GM18861 (cell line): ENCODE data around the gene PRKN.
"Not testable (repeated sequence)": the region's sequence is repeated elsewhere in the genome, so short reads cannot be mapped to it uniquely, and the experiment has no call there.

Experiments used
- ATAC-seq: cut with Tn5 transposase; IDR thresholded peaks from one replicate; pipeline ENCODE4 v1.9.1; 2021; ENCODE audit not compliant: unreplicated experiment

Gene PRKN

DNA sequence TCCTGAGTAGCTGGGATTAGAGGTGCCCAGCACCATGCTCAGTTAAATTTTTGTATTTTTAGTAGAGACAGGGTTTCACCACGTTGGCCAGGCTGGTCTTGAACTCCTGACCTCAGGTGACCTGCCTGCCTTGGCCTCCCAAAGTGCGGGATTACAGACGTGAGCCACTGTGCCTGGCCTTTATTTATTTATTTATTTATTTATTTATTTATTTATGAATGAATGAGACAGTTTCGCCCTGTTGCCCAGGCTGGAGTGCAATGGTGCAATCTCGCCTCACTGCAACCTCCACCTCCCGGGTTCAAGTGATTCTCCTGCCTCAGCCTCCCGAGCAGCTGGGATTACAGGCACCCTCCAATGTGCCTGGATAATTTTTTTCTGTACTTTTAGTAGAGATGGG, 48.7 kb downstream of the PRKN start:
- not testable (repeated sequence) for ATAC-seq

DNA sequence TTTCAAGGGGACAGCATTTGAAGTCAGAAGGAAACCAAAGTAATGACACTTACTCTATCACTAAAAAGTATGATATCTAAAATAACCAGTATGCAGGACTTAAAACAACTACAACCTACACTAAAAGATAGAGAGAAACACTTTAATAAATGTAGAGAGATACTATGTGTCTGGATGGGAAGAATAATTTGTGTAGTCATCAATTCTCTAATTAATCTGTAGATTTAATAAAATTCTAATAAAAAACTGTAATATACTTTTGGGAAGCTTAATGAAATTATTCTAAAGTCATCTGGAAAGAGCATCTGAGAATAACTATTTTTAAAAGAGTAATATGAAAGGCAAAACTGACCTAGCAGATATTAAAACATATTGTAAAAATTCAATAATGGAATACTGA, 52.1 kb downstream of the PRKN start:
- no peak for ATAC-seq

DNA sequence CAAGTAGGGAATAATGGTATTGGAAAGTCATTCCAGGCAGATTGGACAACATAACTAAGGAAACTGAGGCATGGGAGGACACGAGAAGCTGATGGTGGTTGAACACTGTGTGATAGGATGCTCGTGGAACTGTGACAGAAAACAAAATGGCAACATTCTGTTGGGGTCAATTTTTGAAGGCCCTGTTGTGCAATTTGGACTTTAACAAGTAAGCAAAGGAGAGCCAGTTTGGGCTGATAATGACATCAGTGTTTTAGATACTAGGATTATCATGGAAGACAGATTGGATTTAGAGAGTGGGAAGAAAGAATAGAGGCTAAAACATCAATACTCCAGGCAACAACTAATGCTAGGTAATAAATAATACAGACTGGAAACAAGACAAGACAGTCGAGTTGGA, 53.1 kb downstream of the PRKN start:
- no peak for ATAC-seq

- no peak for ATAC-seq
Measured at GRCh38 chr6:162671580-162672165, 55.9 kb downstream of the PRKN start.

DNA sequence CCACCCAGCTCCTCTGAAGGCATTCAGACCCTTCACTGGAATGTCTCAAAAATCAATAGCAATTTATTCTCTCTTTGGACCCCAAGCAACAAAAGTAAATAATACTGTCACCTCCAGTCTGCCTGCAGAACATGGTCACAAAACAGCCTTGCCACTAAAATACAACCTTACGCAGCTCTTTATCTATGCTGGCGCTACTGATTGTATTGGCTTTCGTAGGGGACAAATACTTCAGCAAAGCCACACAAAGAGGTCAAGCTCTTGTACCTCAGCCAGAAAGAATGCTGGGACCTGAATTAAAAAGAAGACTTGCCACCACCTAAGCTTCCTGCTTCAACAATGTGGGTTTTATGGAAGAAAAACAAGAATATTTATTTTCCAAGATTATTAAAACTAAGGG, 57.2 kb downstream of the PRKN start:
- ATAC-seq = no peak

GRCh38 chr6:162666246-162666645, 61.3 kb downstream of the PRKN start:
- no peak for ATAC-seq

- no peak for ATAC-seq
Measured at GRCh38 chr6:162653808-162654207, 73.8 kb downstream of the PRKN start.

DNA sequence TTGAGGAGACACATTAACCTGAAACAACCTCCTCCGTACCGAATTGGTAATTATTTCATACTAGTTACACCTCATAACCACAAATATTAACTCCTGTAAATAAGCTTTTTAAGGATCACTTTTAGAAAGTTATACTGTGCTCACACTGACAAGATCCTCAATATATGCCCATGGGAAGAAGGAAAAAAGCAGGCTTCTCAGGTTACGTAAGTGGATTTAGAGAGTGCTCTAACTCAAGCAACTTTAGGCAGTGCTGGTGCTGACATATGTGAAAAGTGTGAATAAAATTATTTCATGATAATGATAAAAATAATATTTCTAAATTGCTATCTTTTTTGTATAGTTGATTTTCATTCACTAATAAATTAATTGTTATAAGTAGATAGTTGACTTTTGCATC, 76.1 kb downstream of the PRKN start:
- ATAC-seq = no peak

GRCh38 chr6:162649271-162649670, 78.3 kb downstream of the PRKN start:
- ATAC-seq = no peak

DNA sequence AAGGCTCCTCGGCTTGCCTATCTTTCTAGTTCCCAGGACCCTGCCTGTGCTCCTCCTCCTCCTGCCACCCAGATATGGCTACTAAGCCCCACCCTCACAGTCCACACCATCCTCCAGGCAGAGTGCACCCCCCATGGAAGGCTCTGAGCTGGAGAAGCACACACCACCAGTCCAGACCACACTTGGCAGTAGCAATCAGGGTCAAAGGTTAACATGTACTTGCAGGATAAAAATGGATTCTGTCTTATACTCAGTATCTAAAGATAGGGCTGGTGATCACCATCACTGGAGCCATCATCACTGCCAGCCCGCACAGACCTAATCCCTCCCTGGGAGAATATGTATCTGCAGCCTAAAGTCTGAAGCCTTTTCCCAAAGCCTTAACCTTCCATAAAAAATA, 83.4 kb downstream of the PRKN start:
- ATAC-seq = no peak

GRCh38 chr6:162640756-162641155, 86.8 kb downstream of the PRKN start:
- no peak for ATAC-seq

DNA sequence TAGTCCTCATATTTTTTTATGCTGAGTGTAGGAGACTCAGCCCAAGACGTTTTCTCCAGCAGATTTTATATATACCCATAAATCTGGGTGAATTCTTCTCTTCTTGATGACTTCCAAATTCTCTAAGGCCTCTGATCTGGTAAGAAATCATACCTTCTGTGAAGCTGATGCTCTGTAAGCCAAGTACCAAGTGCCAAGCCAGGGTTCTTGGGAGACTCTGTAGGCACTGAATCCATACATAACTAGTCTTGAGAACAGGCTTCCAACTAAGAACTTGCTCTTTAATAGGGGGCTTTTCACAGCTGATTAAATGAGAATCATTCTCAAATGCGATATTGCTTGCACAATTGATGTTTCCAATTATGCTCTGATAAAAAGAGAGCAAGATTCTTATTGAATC, 87.6 kb downstream of the PRKN start:
- ATAC-seq = no peak

GRCh38 chr6:162638931-162639574, 88.5 kb downstream of the PRKN start:
- no peak for ATAC-seq

DNA sequence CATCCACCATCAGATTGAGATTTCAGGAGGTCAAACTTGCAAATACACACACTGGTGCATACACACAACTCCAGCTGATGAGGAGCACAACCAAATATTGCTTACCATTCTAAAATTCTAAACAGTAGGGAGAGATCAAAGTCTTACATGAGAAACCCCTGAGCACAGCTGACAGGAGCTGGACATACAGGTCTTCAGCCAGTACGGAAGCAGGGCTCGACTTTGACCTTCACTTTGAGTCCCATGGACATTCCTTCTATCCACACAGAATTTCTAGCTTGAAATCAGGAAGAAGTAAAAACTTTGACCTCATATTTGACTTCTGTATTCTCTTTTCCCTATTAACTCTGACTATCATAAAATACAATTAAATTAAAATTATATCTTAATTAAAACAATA, 90.2 kb downstream of the PRKN start:
- ATAC-seq = no peak

GRCh38 chr6:162636167-162636566, 91.4 kb downstream of the PRKN start:
- ATAC-seq = no peak

- no peak for ATAC-seq
Measured at GRCh38 chr6:162631546-162631945, 96.0 kb downstream of the PRKN start.

GRCh38 chr6:162630069-162630468, 97.5 kb downstream of the PRKN start:
- no peak for ATAC-seq

GRCh38 chr6:162627825-162628224, 99.7 kb downstream of the PRKN start:
- no peak for ATAC-seq

DNA sequence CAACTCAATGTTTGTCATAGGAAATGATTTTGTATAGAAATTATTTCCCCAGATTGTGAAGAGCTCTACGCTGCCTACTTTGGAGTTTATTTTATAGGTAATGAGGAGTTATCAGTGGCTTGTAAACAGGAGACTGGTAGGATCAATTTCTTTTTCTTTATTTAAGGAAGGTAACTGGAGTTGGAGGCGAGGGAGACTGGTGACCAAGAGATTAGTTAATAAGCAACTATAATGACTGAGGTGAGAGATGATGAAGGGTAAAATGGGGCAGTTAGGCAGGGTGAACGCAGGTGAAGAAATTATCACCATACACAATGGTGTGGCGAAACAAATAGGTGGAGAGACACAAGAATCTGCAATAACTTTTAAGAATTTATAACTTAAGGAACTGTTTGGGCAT, 100.2 kb downstream of the PRKN start:
- ATAC-seq = no peak

DNA sequence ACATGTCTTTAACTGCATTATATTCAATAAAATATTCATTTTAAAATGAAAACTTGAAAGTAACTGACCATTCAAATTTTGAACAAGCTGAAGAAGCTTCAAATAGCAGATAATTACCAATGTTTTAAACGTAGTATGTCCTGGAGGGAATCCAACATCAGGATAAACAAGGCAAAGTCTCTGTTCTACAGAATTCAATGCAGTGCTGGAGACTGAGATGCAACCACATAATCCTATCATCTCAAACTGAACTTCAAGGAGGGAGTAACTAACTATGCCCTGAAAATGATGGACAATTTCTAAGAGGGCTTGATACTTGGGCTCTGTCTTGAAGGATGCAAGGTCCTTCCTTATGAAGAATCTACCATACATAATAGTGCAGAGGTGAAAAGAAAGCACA, 100.7 kb downstream of the PRKN start:
- no peak for ATAC-seq

DNA sequence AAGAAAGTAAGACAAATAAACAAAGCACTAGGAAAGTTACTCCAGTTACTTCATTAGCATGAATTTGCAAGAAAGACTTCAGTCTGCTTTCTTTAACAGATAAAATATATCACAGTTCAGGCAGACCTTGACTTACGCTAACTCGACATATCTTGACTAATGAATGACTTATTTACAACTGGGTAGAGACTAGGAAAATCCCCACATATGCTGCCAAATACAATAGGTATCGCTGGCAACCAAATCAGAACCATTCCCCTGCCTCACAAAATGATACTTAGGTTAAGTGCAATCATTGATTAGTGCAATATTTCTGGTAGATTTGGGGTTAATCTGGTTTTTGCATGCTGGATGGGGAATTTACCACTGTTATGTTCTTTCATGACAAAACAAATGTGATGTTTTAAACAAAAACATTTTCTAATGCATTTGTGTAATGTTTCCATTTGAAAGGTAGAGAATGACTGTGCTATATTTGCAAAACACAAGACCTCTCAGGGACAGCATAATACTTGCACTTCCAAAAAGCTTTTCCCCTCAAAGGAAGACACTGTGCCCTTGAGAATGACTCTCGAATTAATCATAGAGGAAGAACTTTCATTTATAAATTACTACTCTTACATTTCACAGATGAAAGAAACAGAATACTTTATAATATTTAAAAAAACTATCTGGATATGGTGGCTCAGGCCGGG, 101.6 kb downstream of the PRKN start:
- ATAC-seq = peak; percentile 42

GRCh38 chr6:162622572-162622971, 105.0 kb downstream of the PRKN start:
- no peak for ATAC-seq

DNA sequence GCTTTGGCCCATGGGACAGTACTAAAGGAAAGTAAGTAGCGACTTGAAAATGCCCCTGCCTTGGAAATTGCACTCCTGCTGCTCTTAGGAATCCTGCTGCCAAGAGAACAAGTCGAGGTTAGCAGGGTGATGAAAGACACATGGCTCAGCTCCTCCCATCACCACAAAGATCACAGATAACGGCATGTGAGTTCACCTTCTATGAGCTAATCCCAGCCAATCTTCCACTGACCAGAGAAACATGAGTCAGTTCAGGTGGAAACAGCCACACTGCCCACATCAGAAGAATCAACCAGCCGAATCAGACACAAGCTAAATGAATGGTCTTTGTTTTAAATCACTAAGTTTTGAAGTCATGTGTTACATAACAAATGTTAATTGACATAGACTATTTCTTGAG, 106.3 kb downstream of the PRKN start:
- ATAC-seq = peak; percentile 62
